ENCODE data around the gene GCN1. TPM values are rescaled to one million over a fixed set of nuclear protein-coding genes. Genes with fewer than 3 reads are reported as not detected.

The GCN1 gene
- polyA plus RNA-seq, 1 donor (not counting 4 experiments of a cell fraction or from before 2014, with no cell fraction given): 34.1 TPM

DNA sequence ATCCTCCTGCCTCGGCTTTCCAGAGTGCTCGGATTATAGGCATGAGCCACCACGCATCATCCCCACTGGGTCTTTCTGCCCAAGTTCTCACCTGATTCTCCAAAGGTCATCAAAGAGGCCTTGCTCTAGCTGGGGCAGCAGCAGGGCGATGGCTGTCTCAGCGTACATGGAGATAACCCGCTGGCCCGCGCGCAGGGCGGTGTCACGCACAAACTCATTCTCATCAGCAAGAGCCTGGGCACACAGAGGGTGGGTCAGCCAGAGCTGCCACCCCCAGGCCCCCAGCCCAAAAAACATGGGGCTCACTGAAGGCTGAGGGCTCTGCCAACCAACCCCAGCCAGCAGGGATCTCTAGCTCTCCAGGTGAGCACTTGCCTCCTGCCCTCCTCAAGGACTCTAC, 50.3 kb downstream of the GCN1 start:
- no peak overlapping the region for H2AFZ ChIP-seq (ENCODE audit: control insufficient read depth, low read length)
- H3K27ac ChIP-seq (ENCODE audit: control insufficient read depth, insufficient read depth, low read length): no peak overlapping the region
- H3K4me2 ChIP-seq (ENCODE audit: control insufficient read depth, extremely low read depth, insufficient read depth, low read depth, low read length): no peak overlapping the region
- DNase-seq (ENCODE audit: low read depth, low spot score) (no peak), FAIRE-seq (no peak)
- TF ChIP-seq, protein P1, sequence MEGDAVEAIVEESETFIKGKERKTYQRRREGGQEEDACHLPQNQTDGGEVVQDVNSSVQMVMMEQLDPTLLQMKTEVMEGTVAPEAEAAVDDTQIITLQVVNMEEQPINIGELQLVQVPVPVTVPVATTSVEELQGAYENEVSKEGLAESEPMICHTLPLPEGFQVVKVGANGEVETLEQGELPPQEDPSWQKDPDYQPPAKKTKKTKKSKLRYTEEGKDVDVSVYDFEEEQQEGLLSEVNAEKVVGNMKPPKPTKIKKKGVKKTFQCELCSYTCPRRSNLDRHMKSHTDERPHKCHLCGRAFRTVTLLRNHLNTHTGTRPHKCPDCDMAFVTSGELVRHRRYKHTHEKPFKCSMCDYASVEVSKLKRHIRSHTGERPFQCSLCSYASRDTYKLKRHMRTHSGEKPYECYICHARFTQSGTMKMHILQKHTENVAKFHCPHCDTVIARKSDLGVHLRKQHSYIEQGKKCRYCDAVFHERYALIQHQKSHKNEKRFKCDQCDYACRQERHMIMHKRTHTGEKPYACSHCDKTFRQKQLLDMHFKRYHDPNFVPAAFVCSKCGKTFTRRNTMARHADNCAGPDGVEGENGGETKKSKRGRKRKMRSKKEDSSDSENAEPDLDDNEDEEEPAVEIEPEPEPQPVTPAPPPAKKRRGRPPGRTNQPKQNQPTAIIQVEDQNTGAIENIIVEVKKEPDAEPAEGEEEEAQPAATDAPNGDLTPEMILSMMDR (optimal IDR thresholded peaks at IDR 0.05 in 1 of 3, IDR thresholded peaks at IDR 0.05 in 1 of 3, conservative IDR thresholded peaks at IDR 0.05 in 1 of 3; ENCODE audit: extremely low read depth in 1 of 3, insufficient read depth in 2 of 3, low read length in 3 of 3): no peak
- no peak for TF ChIP-seq EZH2 (IDR thresholded peaks at IDR 0.05; ENCODE audit: low read length)
- no peak overlapping the region for H3K9ac ChIP-seq (ENCODE audit: control insufficient read depth, extremely low read depth, insufficient read depth, low read length)
- no peaks in the 10 kb centered on the region for H3K4me1 ChIP-seq (ENCODE audit: control insufficient read depth, extremely low read depth, insufficient read depth, low read length)
- H3K79me2 ChIP-seq (ENCODE audit: control insufficient read depth, insufficient read depth, low read length): no peaks in the 10 kb centered on the region
- no peaks in the 10 kb centered on the region for H3K27me3 ChIP-seq (ENCODE audit: control insufficient read depth, extremely low read depth, insufficient read depth, low read length)
- no peak overlapping the region for H3K4me3 ChIP-seq (ENCODE audit: control insufficient read depth in 2 of 3, extremely low read depth in 1 of 3, insufficient read depth in 2 of 3, low read depth in 1 of 3, low read length in 3 of 3)
- H3K9me1 ChIP-seq (ENCODE audit: control insufficient read depth, extremely low read depth, insufficient read depth, low read length): no peaks in the 10 kb centered on the region
- no peaks in the 10 kb centered on the region for H4K20me1 ChIP-seq (ENCODE audit: control insufficient read depth, extremely low read depth, insufficient read depth, low read length)
- H3K36me3 ChIP-seq (ENCODE audit: control insufficient read depth in 2 of 2, extremely low read depth in 1 of 2, insufficient read depth in 2 of 2, low read length in 2 of 2): peaks cover 53 to 56% of the 10 kb centered on the region in 2 experiments
- dilution Hi-C loops (cut with MboI; ENCODE audit: extremely low pct_ligation_motif_present, low sequenced_read_pairs): no loop called here
- no peaks in the 10 kb centered on the region for H3K9me3 ChIP-seq (ENCODE audit: control insufficient read depth, low read depth, low read length)

DNA sequence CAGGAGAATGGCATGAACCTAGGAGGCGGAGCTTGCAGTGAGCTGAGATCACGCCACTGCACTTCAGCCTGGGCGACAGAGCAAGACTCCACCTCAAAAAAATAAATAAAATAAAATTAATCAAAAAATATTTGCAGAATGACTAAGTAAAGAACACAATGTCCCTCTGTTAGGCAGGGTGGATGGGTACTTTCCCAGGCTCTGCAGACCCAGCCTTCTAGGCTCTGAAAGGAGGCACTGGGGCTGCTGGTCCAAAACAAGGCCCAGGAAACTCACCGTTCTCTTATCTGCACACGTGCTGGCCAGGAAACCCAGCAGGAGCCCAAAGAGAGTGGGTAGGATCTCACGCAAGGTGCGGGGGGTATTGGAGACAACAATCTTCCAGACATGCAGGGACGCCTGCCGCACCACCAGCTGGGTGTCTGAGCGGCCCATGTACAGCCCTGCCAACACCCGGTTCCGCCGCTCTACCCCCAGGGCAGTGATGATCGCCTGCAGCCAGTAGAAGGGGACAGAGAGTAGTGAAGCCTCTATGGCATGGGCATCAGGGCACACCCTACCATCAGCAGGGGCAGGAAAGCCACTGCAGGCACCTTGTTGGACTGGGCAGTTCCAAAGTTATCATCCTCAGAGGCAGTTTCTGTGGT, 52.2 kb downstream of the GCN1 start:
- Histone ChIP-seq H2AFZ (ENCODE audit: control insufficient read depth, low read length) (no peak overlapping the region), H3K9me3 (ENCODE audit: control insufficient read depth, low read depth, low read length) (no peaks in the 10 kb centered on the region), H4K20me1 (ENCODE audit: control insufficient read depth, extremely low read depth, insufficient read depth, low read length) (no peaks in the 10 kb centered on the region), H3K36me3 (ENCODE audit: control insufficient read depth in 2 of 2, extremely low read depth in 1 of 2, insufficient read depth in 2 of 2, low read length in 2 of 2) (peaks cover 57 to 59% of the 10 kb centered on the region in 2 experiments), H3K9me1 (ENCODE audit: control insufficient read depth, extremely low read depth, insufficient read depth, low read length) (no peaks in the 10 kb centered on the region), H3K27me3 (ENCODE audit: control insufficient read depth, extremely low read depth, insufficient read depth, low read length) (no peaks in the 10 kb centered on the region), H3K4me1 (ENCODE audit: control insufficient read depth, extremely low read depth, insufficient read depth, low read length) (no peaks in the 10 kb centered on the region), H3K4me3 (ENCODE audit: control insufficient read depth in 2 of 3, extremely low read depth in 1 of 3, insufficient read depth in 2 of 3, low read depth in 1 of 3, low read length in 3 of 3) (no peak overlapping the region), H3K9ac (ENCODE audit: control insufficient read depth, extremely low read depth, insufficient read depth, low read length) (no peak overlapping the region), H3K4me2 (ENCODE audit: control insufficient read depth, extremely low read depth, insufficient read depth, low read depth, low read length) (no peak overlapping the region), H3K27ac (ENCODE audit: control insufficient read depth, insufficient read depth, low read length) (peak overlapping the region; percentile 8), H3K79me2 (ENCODE audit: control insufficient read depth, insufficient read depth, low read length) (no peaks in the 10 kb centered on the region)
- DNase-seq (ENCODE audit: low read depth, low spot score): no peak
- no peak for FAIRE-seq
- no peak for TF ChIP-seq EZH2 (IDR thresholded peaks at IDR 0.05; ENCODE audit: low read length)
- TF ChIP-seq, protein P1 (optimal IDR thresholded peaks at IDR 0.05 in 1 of 3, IDR thresholded peaks at IDR 0.05 in 1 of 3, conservative IDR thresholded peaks at IDR 0.05 in 1 of 3; ENCODE audit: extremely low read depth in 1 of 3, insufficient read depth in 2 of 3, low read length in 3 of 3): no peak
- dilution Hi-C loops (cut with MboI; ENCODE audit: extremely low pct_ligation_motif_present, low sequenced_read_pairs): no loop called here
